Endodermal cell (in vitro differentiated cells): ENCODE results near the gene ERVH48-1. TPM values are rescaled to one million over a fixed set of nuclear protein-coding genes. Genes with fewer than 3 reads are reported as not detected.
"Not testable (repeated sequence)": the region's sequence is repeated elsewhere in the genome, so short reads cannot be mapped to it uniquely, and the experiment has no call there.

Experiments used
- DNase-seq: peaks from one replicate; pipeline ENCODE4 v3.0.0-alpha.2; 2017
- H3K27ac ChIP-seq: 2 replicates; pipeline ENCODE4 v1.5.1; 2013; ENCODE audit warnings: mild to moderate bottlenecking, low read depth, low read length, moderate library complexity
- H3K27me3 ChIP-seq: 2 replicates; pipeline ENCODE4 v1.6.1; 2013; ENCODE audit warnings: mild to moderate bottlenecking, low read length, moderate library complexity; ENCODE audit not compliant: insufficient read depth, control insufficient read depth, poor library complexity, severe bottlenecking
- H3K36me3 ChIP-seq: 2 replicates; pipeline ENCODE4 v1.7.0; 2013; ENCODE audit warnings: mild to moderate bottlenecking, low read length, moderate library complexity; ENCODE audit not compliant: control insufficient read depth, insufficient read depth
- H3K4me1 ChIP-seq: one replicate; pipeline ENCODE4 v1.7.0; 2013; ENCODE audit warnings: low read length; ENCODE audit not compliant: control insufficient read depth, insufficient read depth
- H3K4me3 ChIP-seq: 2 replicates; pipeline ENCODE4 v1.5.1; 2013; ENCODE audit warnings: mild to moderate bottlenecking, low read length, moderate library complexity
- H3K9ac ChIP-seq: 2 replicates; pipeline ENCODE4 v1.6.1; 2013; ENCODE audit warnings: mild to moderate bottlenecking, low read length, moderate library complexity; ENCODE audit not compliant: poor library complexity, severe bottlenecking; ENCODE audit errors: extremely low read depth
- H3K9me3 ChIP-seq: 2 replicates; pipeline ENCODE4 v1.6.1; 2013; ENCODE audit warnings: mild to moderate bottlenecking, low read length, moderate library complexity; ENCODE audit not compliant: control insufficient read depth
- H3K27ac Mint-ChIP-seq: 2 replicates; pipeline ENCODE4 v1.8.0; 2020; ENCODE audit warnings: mixed read lengths
- H3K27me3 Mint-ChIP-seq: 2 replicates; pipeline ENCODE4 v1.8.0; 2021; ENCODE audit warnings: mild to moderate bottlenecking, mixed read lengths; ENCODE audit not compliant: insufficient read depth
- H3K36me3 Mint-ChIP-seq: 2 replicates; pipeline ENCODE4 v1.8.0; 2020; ENCODE audit warnings: low read depth, mixed read lengths
- H3K4me1 Mint-ChIP-seq: 2 replicates; pipeline ENCODE4 v1.8.0; 2020; ENCODE audit warnings: mixed read lengths
- H3K4me3 Mint-ChIP-seq: 2 replicates; pipeline ENCODE4 v1.8.0; 2020; ENCODE audit warnings: mild to moderate bottlenecking, moderate library complexity, mixed read lengths
- H3K9me3 Mint-ChIP-seq: 2 replicates; pipeline ENCODE4 v1.8.0; 2020; ENCODE audit warnings: mild to moderate bottlenecking, mixed read lengths
- CTCF ChIP-seq: fragments of 200-600 bp; sonication (generic); conservative IDR thresholded peaks from 2 replicates; pipeline ENCODE4 v1.5.0; 2021; ENCODE audit warnings: antibody characterized with exemption, mild to moderate bottlenecking
- WGBS, 2 experiments: methylation state at CpG; one replicate each; pipeline versions ENCODE4 v1.1.5 to v1.1.7; 2013; ENCODE audit warnings: missing lambda C conversion rate in 2 of 2, mixed read lengths in 1 of 2; ENCODE audit not compliant: insufficient coverage in 1 of 2, insufficient read length in 1 of 2; 5-methylcytosine and 5-hydroxymethylcytosine counted together
- total RNA-seq, 2 donors: library from RNA; stranded (reverse); fragmentation: NEBNext Ultra II Directional in 1 of 2; extraction: Animal tissue kit (Norgen Biotek cat#: 25700) in 1 of 2; gene quantifications; 2 replicates in 1 of 2; 3 replicates in 1 of 2; pipeline ENCODE4 v1.2.1, GENCODE V29; 2021

ERVH48-1 gene
- total RNA-seq, 2 donors from 2014 or later: 34.0 to 186 TPM

GRCh38 chr21:42964086-42964485 lies 38.7 kb upstream of the ERVH48-1 start:
- Mint-ChIP-seq H3K4me3 (no peak overlapping the region), H3K27me3 (no peaks in the 10 kb centered on the region), H3K27ac (no peak overlapping the region), H3K9me3 (no peaks in the 10 kb centered on the region), H3K4me1 (peaks cover 11% of the 10 kb centered on the region), H3K36me3 (peaks cover 2% of the 10 kb centered on the region)
- H3K36me3 ChIP-seq: no peaks in the 10 kb centered on the region
- H3K9ac ChIP-seq: no peak overlapping the region
- no peak for DNase-seq
- H3K27me3 ChIP-seq: no peaks in the 10 kb centered on the region
- 91 to 100% methylated on average over 5 to 9 of the region's 9 CpGs for WGBS, 2 experiments
- no peak for TF ChIP-seq CTCF
- H3K4me1 ChIP-seq: peaks cover 2% of the 10 kb centered on the region
- H3K4me3 ChIP-seq: no peak overlapping the region
- no peak overlapping the region for H3K27ac ChIP-seq
- H3K9me3 ChIP-seq: no peaks in the 10 kb centered on the region

DNA sequence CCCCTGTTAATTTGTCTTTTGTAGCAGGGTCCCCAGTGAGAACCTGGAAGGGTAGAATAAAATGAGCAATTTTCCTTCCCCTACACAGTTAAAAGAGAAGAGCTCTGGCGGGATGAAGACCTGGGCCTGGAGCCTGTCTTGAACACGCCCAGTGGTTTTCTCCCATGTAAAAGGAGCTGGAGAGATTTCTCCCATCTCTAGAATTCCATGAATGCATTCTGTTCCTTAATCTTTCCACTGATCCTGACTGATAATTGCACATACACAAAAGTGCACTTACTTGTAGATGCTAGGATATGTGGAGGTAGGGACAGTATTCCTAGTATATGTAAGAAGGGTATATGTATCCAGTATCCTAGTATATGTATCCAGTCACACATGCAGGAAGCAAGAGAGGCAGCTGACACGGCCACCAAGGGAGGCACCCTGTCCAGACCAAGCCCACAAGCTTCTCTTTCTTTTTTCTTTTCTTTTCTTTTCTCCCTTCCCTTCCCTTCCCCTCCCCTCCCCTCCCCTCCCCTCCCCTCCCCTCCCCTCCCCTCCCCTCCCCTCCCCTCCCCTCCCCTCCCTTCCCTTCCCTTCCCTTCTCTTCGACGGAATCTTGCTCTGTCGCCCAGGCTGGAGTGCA lies 37.1 kb upstream of the ERVH48-1 start:
- H3K27ac ChIP-seq: no peak overlapping the region
- Mint-ChIP-seq H3K27ac (peak overlapping the region; percentile 70), H3K9me3 (peaks cover 8% of the 10 kb centered on the region), H3K4me3 (no peak overlapping the region), H3K27me3 (no peaks in the 10 kb centered on the region), H3K36me3 (peaks cover 3% of the 10 kb centered on the region), H3K4me1 (peaks cover 19% of the 10 kb centered on the region)
- H3K9me3 ChIP-seq: no peaks in the 10 kb centered on the region
- TF ChIP-seq CTCF: no peak
- no peak overlapping the region for H3K9ac ChIP-seq
- H3K36me3 ChIP-seq: no peaks in the 10 kb centered on the region
- no peak for DNase-seq
- peaks cover 2% of the 10 kb centered on the region for H3K4me1 ChIP-seq
- 90 to 91% methylated on average over 2 to 5 of the region's 6 CpGs for WGBS, 2 experiments
- no peaks in the 10 kb centered on the region for H3K27me3 ChIP-seq
- no peak overlapping the region for H3K4me3 ChIP-seq

DNA sequence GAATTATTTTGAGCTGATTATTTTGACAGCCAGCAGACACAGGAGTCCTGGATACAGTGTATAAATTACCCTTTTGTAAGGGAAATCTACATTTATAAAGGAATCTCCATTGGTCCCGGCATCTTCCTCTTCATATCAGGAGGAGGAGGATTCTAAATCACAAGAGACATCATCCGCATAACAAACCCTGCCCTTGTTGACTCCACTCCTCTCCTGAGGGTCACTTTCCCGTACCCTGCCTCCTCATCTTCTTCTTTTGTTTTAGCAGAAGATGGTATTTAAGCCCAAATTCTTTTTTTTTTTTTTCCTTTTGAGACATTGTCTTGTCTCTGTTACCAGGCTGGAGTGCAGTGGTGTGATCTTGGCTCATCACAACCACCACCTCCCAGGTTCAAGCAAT lies 34.3 kb upstream of the ERVH48-1 start:
- DNase-seq: no peak

GRCh38 chr21:42958122-42958521 lies 32.7 kb upstream of the ERVH48-1 start:
- 76 to 88% methylated on average over 6 of the region's 6 CpGs for WGBS, 2 experiments
- not testable (repeated sequence) for H3K4me3 Mint-ChIP-seq, H3K27ac ChIP-seq, H3K36me3 Mint-ChIP-seq, H3K9me3 ChIP-seq, H3K4me3 ChIP-seq, H3K27me3 Mint-ChIP-seq, DNase-seq, H3K9me3 Mint-ChIP-seq, H3K4me1 ChIP-seq, H3K36me3 ChIP-seq, H3K27me3 ChIP-seq
- Mint-ChIP-seq H3K27ac (peak overlapping the region; percentile 96), H3K4me1 (peaks cover 31% of the 10 kb centered on the region)
- peak overlapping the region; percentile 72 for H3K9ac ChIP-seq

More for the DNA sequence above, 34.3 kb upstream of the ERVH48-1 start:
- Histone ChIP-seq H3K4me3 (no peak overlapping the region), H3K27me3 (no peaks in the 10 kb centered on the region), H3K27ac (no peak overlapping the region), H3K9me3 (no peaks in the 10 kb centered on the region), H3K9ac (no peak overlapping the region), H3K4me1 (peaks cover 7% of the 10 kb centered on the region), H3K36me3 (no peaks in the 10 kb centered on the region)
- H3K9me3 Mint-ChIP-seq: peaks cover 9% of the 10 kb centered on the region
- H3K27ac Mint-ChIP-seq: peak overlapping the region; percentile 70
- no peak for TF ChIP-seq CTCF
- no peaks in the 10 kb centered on the region for H3K27me3 Mint-ChIP-seq
- 83 to 85% methylated on average over 2 to 3 of the region's 3 CpGs for WGBS, 2 experiments
- peaks cover 27% of the 10 kb centered on the region for H3K4me1 Mint-ChIP-seq
- peaks cover 4% of the 10 kb centered on the region for H3K36me3 Mint-ChIP-seq
- no peak overlapping the region for H3K4me3 Mint-ChIP-seq
